ENCODE results near the gene PSEN1.
A peak's percentile ranks its signal among the peaks of the same experiment; 100 is the strongest.

The PSEN1 gene

GRCh38 chr14:73242357-73242901 is 106.1 kb downstream of the PSEN1 start:
- no peak for DNase-seq

- DNase-seq: no peak
Observed at GRCh38 chr14:73243341-73243740, 107.0 kb downstream of the PSEN1 start.

GRCh38 chr14:73243748-73244147 is 107.4 kb downstream of the PSEN1 start:
- no peak for DNase-seq

- no peak for DNase-seq
Observed at GRCh38 chr14:73244541-73245290, 108.4 kb downstream of the PSEN1 start.

GRCh38 chr14:73245480-73246325 is 109.4 kb downstream of the PSEN1 start:
- peak; percentile 41 for DNase-seq

- DNase-seq: no peak
Observed at GRCh38 chr14:73246387-73247150, 110.3 kb downstream of the PSEN1 start.

- DNase-seq: no peak
Observed at GRCh38 chr14:73248108-73248868, 112.0 kb downstream of the PSEN1 start.

- DNase-seq: no peak
Observed at GRCh38 chr14:73249108-73249507, 112.8 kb downstream of the PSEN1 start.

- DNase-seq: no peak
Observed at GRCh38 chr14:73249564-73250316, 113.4 kb downstream of the PSEN1 start.

- DNase-seq: no peak
Observed at GRCh38 chr14:73250317-73250713, 114.0 kb downstream of the PSEN1 start.

GRCh38 chr14:73250781-73251500 is 114.6 kb downstream of the PSEN1 start:
- no peak for DNase-seq

- no peak for DNase-seq
Observed at GRCh38 chr14:73251516-73252215, 115.4 kb downstream of the PSEN1 start.

GRCh38 chr14:73252491-73253322 is 116.4 kb downstream of the PSEN1 start:
- no peak for DNase-seq

- no peak for DNase-seq
Observed at GRCh38 chr14:73253323-73253610, 117.0 kb downstream of the PSEN1 start.

GRCh38 chr14:73253721-73254120 is 117.4 kb downstream of the PSEN1 start:
- DNase-seq: no peak

- no peak for DNase-seq
Observed at GRCh38 chr14:73254247-73255004, 118.1 kb downstream of the PSEN1 start.

GRCh38 chr14:73255005-73255400 is 118.7 kb downstream of the PSEN1 start:
- DNase-seq: no peak

- DNase-seq: no peak
Observed at GRCh38 chr14:73255693-73256225, 119.5 kb downstream of the PSEN1 start.
